GM23338 (cell line): ENCODE data around the gene SLC25A39. TPM values are rescaled to one million over a fixed set of nuclear protein-coding genes. Genes with fewer than 3 reads are reported as not detected.

Source experiments
- ATAC-seq: fragments of 200-7000 bp; cut with Tn5 transposase; 3 replicates; pipeline ENCODE4 v1.9.1; 2020
- DNase-seq: peaks from one replicate; pipeline ENCODE4 v3.0.0-alpha.2; 2015; ENCODE audit warnings: low spot score
- H2AFZ ChIP-seq: fragments of 200-600 bp; sonication (generic); 2 replicates; pipeline ENCODE4 v1.8.0; 2016; ENCODE audit warnings: antibody characterized with exemption, mild to moderate bottlenecking, moderate library complexity
- H3F3A ChIP-seq: fragments of 200-600 bp; sonication (generic); replicated peaks from 2 replicates; pipeline ENCODE4 v1.8.0; 2017; ENCODE audit warnings: antibody characterized with exemption, mixed run types, low read depth
- H3K27ac ChIP-seq: fragments of 200-600 bp; sonication (generic); 2 replicates; pipeline ENCODE4 v1.6.1; 2016; ENCODE audit warnings: low read depth
- H3K27me3 ChIP-seq: fragments of 200-600 bp; sonication (generic); 2 replicates; pipeline ENCODE4 v1.8.0; 2016; ENCODE audit warnings: mild to moderate bottlenecking, mixed run types, moderate library complexity; ENCODE audit not compliant: insufficient read depth
- H3K36me3 ChIP-seq: fragments of 200-600 bp; sonication (generic); 2 replicates; pipeline ENCODE4 v1.8.0; 2016; ENCODE audit warnings: mild to moderate bottlenecking; ENCODE audit not compliant: insufficient read depth
- H3K4me1 ChIP-seq: fragments of 200-600 bp; sonication (generic); 2 replicates; pipeline ENCODE4 v1.8.0; 2016; ENCODE audit warnings: mild to moderate bottlenecking, moderate library complexity; ENCODE audit not compliant: insufficient read depth
- H3K4me2 ChIP-seq: fragments of 200-600 bp; sonication (generic); 2 replicates; pipeline ENCODE4 v1.7.1; 2017; ENCODE audit warnings: mixed run types
- H3K4me3 ChIP-seq: fragments of 200-600 bp; sonication (generic); 2 replicates; pipeline ENCODE4 v1.6.1; 2016; ENCODE audit warnings: mixed run types
- H3K79me2 ChIP-seq: fragments of 200-600 bp; sonication (generic); replicated peaks from 2 replicates; pipeline ENCODE4 v1.8.0; 2017; ENCODE audit warnings: mild to moderate bottlenecking; ENCODE audit not compliant: insufficient read depth
- H3K9me2 ChIP-seq: fragments of 200-600 bp; sonication (generic); 2 replicates; pipeline ENCODE4 v1.8.0; 2017; ENCODE audit not compliant: insufficient read depth
- H4K20me1 ChIP-seq: fragments of 200-600 bp; sonication (generic); replicated peaks from 2 replicates; pipeline ENCODE4 v1.8.0; 2017; ENCODE audit warnings: mild to moderate bottlenecking; ENCODE audit not compliant: insufficient read depth
- H3K27ac Mint-ChIP-seq: 2 replicates; pipeline ENCODE4 v1.8.0; 2020; ENCODE audit warnings: inconsistent platforms, mild to moderate bottlenecking, moderate library complexity, mixed read lengths
- H3K27me3 Mint-ChIP-seq: 3 replicates; pipeline ENCODE4 v1.8.0; 2022; ENCODE audit warnings: low read depth, mild to moderate bottlenecking, moderate library complexity, mixed read lengths, inconsistent platforms; ENCODE audit not compliant: insufficient read depth, poor library complexity
- H3K36me3 Mint-ChIP-seq: 3 replicates; pipeline ENCODE4 v1.8.0; 2021; ENCODE audit warnings: low read depth, mild to moderate bottlenecking, inconsistent platforms, moderate library complexity, mixed read lengths
- H3K4me1 Mint-ChIP-seq: 3 replicates; pipeline ENCODE4 v1.8.0; 2020; ENCODE audit warnings: mild to moderate bottlenecking, inconsistent platforms, mixed read lengths
- H3K4me3 Mint-ChIP-seq: 3 replicates; pipeline ENCODE4 v1.8.0; 2021; ENCODE audit warnings: moderate library complexity, mild to moderate bottlenecking, inconsistent platforms, mixed read lengths
- H3K9me3 Mint-ChIP-seq: 3 replicates; pipeline ENCODE4 v1.8.0; 2020; ENCODE audit warnings: moderate library complexity, mild to moderate bottlenecking, inconsistent platforms, mixed read lengths
- CREB1 ChIP-seq: fragments of 250-450 bp; sonication (Bioruptor Pico); IDR thresholded peaks from 2 replicates; pipeline ENCODE4 v1.5.0; 2020; ENCODE audit warnings: low read depth, mild to moderate bottlenecking, moderate library complexity
- EZH2 ChIP-seq: fragments of 200-600 bp; sonication (generic); IDR thresholded peaks from one replicate; pipeline ENCODE4 v1.8.0; 2017; ENCODE audit warnings: antibody characterized with exemption, mild to moderate bottlenecking, low read depth; ENCODE audit not compliant: unreplicated experiment
- EZH2phosphoT487 ChIP-seq: fragments of 200-600 bp; sonication (generic); IDR thresholded peaks from one replicate; pipeline ENCODE4 v1.8.1; 2018; ENCODE audit warnings: antibody characterized with exemption; ENCODE audit not compliant: unreplicated experiment
- NANOG ChIP-seq: IDR thresholded peaks from 2 replicates; pipeline ENCODE4 v1.6.1; 2016; ENCODE audit warnings: antibody characterized with exemption, borderline replicate concordance
- POLR2AphosphoS5 ChIP-seq: IDR thresholded peaks from 2 replicates; pipeline ENCODE4 v1.6.1; 2016; ENCODE audit warnings: antibody characterized with exemption, low read depth
- STAT1 ChIP-seq: IDR thresholded peaks from one replicate; pipeline ENCODE4 v1.6.1; 2016; ENCODE audit warnings: antibody characterized with exemption; ENCODE audit not compliant: unreplicated experiment
- ZNF331 ChIP-seq: fragments of 250-450 bp; sonication (Bioruptor Pico); IDR thresholded peaks from 2 replicates; pipeline ENCODE4 v1.5.0; 2020; ENCODE audit warnings: low read depth, mild to moderate bottlenecking, moderate library complexity
- polyA plus RNA-seq: library from polyadenylated mRNA; unstranded; fragments of >200 nt; fragmentation: Nextera tagmentation; extraction: Ambion mirVana; gene quantifications from 2 replicates; pipeline ENCODE4 v1.2.1, GENCODE V29; 2016
- total RNA-seq: library from RNA; depleted of rRNA; stranded (reverse); fragments of >200 nt; shearing (Covaris generic); gene quantifications from 2 replicates; pipeline ENCODE4 v1.2.3, GENCODE V29; 2014
- TF ChIP-seq, protein P1 (sequence below): IDR thresholded peaks from one replicate; pipeline ENCODE4 v1.6.1; 2018; ENCODE audit warnings: antibody characterized with exemption; ENCODE audit not compliant: unreplicated experiment
- TF ChIP-seq, protein P2 (sequence below), 2 experiments: fragments of 200-600 bp in 1 of 2; sonication (generic) in 1 of 2; conservative IDR thresholded peaks; 2 replicates each; pipeline versions ENCODE4 v1.5.1 to v1.6.1; 2016 to 2017; ENCODE audit warnings: antibody characterized with exemption in 2 of 2, low read depth in 2 of 2, mild to moderate bottlenecking in 2 of 2, moderate library complexity in 1 of 2
- TF ChIP-seq, protein P3 (sequence below): fragments of 250-450 bp; sonication (Bioruptor Pico); IDR thresholded peaks from 2 replicates; pipeline ENCODE4 v1.5.0; 2020; ENCODE audit warnings: mild to moderate bottlenecking, moderate library complexity
- TF ChIP-seq, protein P4 (sequence below): IDR thresholded peaks from 2 replicates; pipeline ENCODE4 v1.6.1; 2016; ENCODE audit warnings: antibody characterized with exemption

The SLC25A39 gene
- total and polyA plus RNA-seq, 2 experiments from 2014 or later, result 184 to 202 TPM

DNA sequence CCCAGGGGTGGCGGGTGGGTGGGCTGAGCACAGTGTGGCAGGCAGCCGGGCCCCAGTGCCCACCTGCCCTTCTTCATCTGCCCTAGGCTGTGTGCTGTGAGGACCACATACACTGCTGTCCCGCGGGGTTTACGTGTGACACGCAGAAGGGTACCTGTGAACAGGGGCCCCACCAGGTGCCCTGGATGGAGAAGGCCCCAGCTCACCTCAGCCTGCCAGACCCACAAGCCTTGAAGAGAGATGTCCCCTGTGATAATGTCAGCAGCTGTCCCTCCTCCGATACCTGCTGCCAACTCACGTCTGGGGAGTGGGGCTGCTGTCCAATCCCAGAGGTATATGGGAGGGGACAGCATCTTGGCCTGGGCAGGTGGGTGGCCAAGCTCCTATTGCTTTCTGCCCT lies 26.8 kb upstream of the SLC25A39 start:
- H4K20me1 ChIP-seq, result peaks cover 3% of the 10 kb centered on the region; the same call in 1 of the 2 replicates
- no peak overlapping the region for H2AFZ ChIP-seq
- H3K9me2 ChIP-seq, result no peaks in the 10 kb centered on the region
- H3K27ac Mint-ChIP-seq, result no peak overlapping the region
- H3K4me1 Mint-ChIP-seq, result peaks cover 7% of the 10 kb centered on the region
- H3K4me2 ChIP-seq, result no peak overlapping the region
- no peak overlapping the region for H3K4me3 Mint-ChIP-seq
- H3F3A ChIP-seq, result peaks cover 10% of the 10 kb centered on the region; the same call in 1 of the 2 replicates
- DNase-seq, result no peak
- H3K4me3 ChIP-seq, result no peak overlapping the region
- H3K27me3 ChIP-seq, result peaks cover 8% of the 10 kb centered on the region; the same call in 1 of the 2 replicates
- peaks cover 3% of the 10 kb centered on the region; the same call in 1 of the 2 replicates for H3K79me2 ChIP-seq
- no peak for ATAC-seq
- H3K4me1 ChIP-seq, result peaks cover 4% of the 10 kb centered on the region; the same call in 1 of the 2 replicates
- H3K27ac ChIP-seq, result no peak overlapping the region
- H3K27me3 Mint-ChIP-seq, result peaks cover 23% of the 10 kb centered on the region
- no peaks in the 10 kb centered on the region for H3K36me3 ChIP-seq
- TF ChIP-seq NANOG (no peak), CREB1 (CRISPR knock-in tag) (no peak), POLR2AphosphoS5 (no peak), STAT1 (no peak), ZNF331 (CRISPR knock-in tag) (no peak), EZH2 (no peak), EZH2phosphoT487 (no peak)
- TF ChIP-seq, protein P1, sequence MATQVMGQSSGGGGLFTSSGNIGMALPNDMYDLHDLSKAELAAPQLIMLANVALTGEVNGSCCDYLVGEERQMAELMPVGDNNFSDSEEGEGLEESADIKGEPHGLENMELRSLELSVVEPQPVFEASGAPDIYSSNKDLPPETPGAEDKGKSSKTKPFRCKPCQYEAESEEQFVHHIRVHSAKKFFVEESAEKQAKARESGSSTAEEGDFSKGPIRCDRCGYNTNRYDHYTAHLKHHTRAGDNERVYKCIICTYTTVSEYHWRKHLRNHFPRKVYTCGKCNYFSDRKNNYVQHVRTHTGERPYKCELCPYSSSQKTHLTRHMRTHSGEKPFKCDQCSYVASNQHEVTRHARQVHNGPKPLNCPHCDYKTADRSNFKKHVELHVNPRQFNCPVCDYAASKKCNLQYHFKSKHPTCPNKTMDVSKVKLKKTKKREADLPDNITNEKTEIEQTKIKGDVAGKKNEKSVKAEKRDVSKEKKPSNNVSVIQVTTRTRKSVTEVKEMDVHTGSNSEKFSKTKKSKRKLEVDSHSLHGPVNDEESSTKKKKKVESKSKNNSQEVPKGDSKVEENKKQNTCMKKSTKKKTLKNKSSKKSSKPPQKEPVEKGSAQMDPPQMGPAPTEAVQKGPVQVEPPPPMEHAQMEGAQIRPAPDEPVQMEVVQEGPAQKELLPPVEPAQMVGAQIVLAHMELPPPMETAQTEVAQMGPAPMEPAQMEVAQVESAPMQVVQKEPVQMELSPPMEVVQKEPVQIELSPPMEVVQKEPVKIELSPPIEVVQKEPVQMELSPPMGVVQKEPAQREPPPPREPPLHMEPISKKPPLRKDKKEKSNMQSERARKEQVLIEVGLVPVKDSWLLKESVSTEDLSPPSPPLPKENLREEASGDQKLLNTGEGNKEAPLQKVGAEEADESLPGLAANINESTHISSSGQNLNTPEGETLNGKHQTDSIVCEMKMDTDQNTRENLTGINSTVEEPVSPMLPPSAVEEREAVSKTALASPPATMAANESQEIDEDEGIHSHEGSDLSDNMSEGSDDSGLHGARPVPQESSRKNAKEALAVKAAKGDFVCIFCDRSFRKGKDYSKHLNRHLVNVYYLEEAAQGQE, result no peak
- TF ChIP-seq, protein P2, sequence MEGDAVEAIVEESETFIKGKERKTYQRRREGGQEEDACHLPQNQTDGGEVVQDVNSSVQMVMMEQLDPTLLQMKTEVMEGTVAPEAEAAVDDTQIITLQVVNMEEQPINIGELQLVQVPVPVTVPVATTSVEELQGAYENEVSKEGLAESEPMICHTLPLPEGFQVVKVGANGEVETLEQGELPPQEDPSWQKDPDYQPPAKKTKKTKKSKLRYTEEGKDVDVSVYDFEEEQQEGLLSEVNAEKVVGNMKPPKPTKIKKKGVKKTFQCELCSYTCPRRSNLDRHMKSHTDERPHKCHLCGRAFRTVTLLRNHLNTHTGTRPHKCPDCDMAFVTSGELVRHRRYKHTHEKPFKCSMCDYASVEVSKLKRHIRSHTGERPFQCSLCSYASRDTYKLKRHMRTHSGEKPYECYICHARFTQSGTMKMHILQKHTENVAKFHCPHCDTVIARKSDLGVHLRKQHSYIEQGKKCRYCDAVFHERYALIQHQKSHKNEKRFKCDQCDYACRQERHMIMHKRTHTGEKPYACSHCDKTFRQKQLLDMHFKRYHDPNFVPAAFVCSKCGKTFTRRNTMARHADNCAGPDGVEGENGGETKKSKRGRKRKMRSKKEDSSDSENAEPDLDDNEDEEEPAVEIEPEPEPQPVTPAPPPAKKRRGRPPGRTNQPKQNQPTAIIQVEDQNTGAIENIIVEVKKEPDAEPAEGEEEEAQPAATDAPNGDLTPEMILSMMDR (conservative IDR thresholded peaks at IDR 0.05; ENCODE audit: low read depth in 2 of 2), result no peak
- TF ChIP-seq, protein P3, sequence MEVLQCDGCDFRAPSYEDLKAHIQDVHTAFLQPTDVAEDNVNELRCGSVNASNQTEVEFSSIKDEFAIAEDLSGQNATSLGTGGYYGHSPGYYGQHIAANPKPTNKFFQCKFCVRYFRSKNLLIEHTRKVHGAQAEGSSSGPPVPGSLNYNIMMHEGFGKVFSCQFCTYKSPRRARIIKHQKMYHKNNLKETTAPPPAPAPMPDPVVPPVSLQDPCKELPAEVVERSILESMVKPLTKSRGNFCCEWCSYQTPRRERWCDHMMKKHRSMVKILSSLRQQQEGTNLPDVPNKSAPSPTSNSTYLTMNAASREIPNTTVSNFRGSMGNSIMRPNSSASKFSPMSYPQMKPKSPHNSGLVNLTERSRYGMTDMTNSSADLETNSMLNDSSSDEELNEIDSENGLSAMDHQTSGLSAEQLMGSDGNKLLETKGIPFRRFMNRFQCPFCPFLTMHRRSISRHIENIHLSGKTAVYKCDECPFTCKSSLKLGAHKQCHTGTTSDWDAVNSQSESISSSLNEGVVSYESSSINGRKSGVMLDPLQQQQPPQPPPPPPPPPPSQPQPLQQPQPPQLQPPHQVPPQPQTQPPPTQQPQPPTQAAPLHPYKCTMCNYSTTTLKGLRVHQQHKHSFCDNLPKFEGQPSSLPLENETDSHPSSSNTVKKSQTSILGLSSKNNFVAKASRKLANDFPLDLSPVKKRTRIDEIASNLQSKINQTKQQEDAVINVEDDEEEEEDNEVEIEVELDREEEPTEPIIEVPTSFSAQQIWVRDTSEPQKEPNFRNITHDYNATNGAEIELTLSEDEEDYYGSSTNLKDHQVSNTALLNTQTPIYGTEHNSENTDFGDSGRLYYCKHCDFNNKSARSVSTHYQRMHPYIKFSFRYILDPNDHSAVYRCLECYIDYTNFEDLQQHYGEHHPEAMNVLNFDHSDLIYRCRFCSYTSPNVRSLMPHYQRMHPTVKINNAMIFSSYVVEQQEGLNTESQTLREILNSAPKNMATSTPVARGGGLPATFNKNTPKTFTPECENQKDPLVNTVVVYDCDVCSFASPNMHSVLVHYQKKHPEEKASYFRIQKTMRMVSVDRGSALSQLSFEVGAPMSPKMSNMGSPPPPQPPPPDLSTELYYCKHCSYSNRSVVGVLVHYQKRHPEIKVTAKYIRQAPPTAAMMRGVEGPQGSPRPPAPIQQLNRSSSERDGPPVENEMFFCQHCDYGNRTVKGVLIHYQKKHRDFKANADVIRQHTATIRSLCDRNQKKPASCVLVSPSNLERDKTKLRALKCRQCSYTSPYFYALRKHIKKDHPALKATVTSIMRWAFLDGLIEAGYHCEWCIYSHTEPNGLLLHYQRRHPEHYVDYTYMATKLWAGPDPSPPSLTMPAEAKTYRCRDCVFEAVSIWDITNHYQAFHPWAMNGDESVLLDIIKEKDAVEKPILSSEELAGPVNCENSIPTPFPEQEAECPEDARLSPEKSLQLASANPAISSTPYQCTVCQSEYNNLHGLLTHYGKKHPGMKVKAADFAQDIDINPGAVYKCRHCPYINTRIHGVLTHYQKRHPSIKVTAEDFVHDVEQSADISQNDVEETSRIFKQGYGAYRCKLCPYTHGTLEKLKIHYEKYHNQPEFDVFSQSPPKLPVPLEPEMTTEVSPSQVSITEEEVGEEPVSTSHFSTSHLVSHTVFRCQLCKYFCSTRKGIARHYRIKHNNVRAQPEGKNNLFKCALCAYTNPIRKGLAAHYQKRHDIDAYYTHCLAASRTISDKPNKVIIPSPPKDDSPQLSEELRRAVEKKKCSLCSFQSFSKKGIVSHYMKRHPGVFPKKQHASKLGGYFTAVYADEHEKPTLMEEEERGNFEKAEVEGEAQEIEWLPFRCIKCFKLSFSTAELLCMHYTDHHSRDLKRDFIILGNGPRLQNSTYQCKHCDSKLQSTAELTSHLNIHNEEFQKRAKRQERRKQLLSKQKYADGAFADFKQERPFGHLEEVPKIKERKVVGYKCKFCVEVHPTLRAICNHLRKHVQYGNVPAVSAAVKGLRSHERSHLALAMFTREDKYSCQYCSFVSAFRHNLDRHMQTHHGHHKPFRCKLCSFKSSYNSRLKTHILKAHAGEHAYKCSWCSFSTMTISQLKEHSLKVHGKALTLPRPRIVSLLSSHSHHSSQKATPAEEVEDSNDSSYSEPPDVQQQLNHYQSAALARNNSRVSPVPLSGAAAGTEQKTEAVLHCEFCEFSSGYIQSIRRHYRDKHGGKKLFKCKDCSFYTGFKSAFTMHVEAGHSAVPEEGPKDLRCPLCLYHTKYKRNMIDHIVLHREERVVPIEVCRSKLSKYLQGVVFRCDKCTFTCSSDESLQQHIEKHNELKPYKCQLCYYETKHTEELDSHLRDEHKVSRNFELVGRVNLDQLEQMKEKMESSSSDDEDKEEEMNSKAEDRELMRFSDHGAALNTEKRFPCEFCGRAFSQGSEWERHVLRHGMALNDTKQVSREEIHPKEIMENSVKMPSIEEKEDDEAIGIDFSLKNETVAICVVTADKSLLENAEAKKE (CRISPR knock-in tag), result no peak
- TF ChIP-seq, protein P4, sequence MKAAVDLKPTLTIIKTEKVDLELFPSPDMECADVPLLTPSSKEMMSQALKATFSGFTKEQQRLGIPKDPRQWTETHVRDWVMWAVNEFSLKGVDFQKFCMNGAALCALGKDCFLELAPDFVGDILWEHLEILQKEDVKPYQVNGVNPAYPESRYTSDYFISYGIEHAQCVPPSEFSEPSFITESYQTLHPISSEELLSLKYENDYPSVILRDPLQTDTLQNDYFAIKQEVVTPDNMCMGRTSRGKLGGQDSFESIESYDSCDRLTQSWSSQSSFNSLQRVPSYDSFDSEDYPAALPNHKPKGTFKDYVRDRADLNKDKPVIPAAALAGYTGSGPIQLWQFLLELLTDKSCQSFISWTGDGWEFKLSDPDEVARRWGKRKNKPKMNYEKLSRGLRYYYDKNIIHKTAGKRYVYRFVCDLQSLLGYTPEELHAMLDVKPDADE, result no peak
- peaks cover 2% of the 10 kb centered on the region; the same call in 1 of the 3 replicates for H3K9me3 Mint-ChIP-seq
- peaks cover 8% of the 10 kb centered on the region; the same call in 2 of the 3 replicates for H3K36me3 Mint-ChIP-seq
